Measurements from ENCODE around the gene SLCO2A1.

Gene SLCO2A1

GRCh38 chr3:134040066-134040465 is 10.3 kb upstream of the SLCO2A1 start:
- H3K4me3 ChIP-seq (replicated peaks; ENCODE audit: low read depth, low read length): no peak overlapping the region
- TF ChIP-seq, protein P1, sequence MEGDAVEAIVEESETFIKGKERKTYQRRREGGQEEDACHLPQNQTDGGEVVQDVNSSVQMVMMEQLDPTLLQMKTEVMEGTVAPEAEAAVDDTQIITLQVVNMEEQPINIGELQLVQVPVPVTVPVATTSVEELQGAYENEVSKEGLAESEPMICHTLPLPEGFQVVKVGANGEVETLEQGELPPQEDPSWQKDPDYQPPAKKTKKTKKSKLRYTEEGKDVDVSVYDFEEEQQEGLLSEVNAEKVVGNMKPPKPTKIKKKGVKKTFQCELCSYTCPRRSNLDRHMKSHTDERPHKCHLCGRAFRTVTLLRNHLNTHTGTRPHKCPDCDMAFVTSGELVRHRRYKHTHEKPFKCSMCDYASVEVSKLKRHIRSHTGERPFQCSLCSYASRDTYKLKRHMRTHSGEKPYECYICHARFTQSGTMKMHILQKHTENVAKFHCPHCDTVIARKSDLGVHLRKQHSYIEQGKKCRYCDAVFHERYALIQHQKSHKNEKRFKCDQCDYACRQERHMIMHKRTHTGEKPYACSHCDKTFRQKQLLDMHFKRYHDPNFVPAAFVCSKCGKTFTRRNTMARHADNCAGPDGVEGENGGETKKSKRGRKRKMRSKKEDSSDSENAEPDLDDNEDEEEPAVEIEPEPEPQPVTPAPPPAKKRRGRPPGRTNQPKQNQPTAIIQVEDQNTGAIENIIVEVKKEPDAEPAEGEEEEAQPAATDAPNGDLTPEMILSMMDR (IDR thresholded peaks at IDR 0.05; ENCODE audit: low read depth, low read length, missing control alignments): no peak
- no peak for DNase-seq (ENCODE audit: extremely low read depth, low read depth)

DNA sequence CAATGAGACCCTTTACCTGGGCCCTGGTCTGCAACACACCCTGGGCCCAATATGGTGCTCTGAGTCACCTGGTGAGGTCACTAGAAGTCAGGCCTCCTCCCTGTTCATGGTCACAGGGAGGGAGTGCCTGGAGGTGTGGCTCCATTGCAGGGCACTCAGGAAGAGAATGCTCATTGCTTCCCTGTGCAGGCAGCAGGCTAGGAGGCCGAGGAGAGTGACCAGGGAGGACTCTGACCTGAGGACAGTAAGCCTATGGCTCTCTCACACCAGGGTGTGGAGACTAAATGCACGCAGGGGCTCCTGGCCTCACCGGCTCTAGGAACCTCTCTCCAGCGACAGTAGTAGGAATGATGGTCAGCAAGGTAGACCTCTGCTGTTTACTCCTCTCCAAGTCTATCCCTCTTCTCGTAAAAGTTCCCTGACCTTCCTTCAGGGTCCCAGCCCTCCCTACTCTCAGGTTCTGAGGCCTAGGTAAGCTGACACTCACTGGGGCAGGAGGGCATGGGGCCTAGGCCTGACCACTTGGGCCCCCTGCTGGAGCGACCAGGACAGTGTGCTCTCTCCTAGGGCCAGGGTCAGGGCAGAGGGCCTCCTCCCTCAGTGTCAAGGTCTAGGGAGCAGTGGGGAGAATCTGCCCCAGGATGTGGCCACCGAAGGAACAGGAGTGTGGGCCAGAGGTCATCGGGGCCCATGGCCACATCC is 9.6 kb upstream of the SLCO2A1 start:
- TF ChIP-seq, protein P1 (IDR thresholded peaks at IDR 0.05; ENCODE audit: low read depth, low read length, missing control alignments): peak; percentile 21
- DNase-seq (ENCODE audit: extremely low read depth, low read depth): no peak
- H3K4me3 ChIP-seq (replicated peaks; ENCODE audit: low read depth, low read length): no peak overlapping the region

DNA sequence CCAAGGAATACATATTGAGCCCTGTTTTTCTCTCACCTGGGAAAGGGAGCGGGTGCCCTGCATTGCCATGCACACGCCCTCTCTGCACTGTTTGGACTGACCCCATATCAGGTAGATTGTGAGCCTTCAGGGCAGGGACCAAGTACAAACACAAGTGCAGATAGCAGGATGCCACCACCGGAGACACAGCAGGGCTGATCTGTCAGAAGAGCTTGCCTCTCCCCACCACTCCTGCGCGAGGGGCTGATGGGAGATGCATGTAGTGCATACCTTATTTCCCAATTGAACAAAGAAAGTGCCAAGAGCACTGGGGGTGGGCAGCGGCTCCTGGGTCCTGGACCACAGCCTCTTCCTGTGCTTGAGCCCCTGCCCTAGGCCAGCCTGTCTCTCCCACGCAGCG is 9.0 kb upstream of the SLCO2A1 start:
- DNase-seq (ENCODE audit: extremely low read depth, low read depth): no peak
- TF ChIP-seq, protein P1 (IDR thresholded peaks at IDR 0.05; ENCODE audit: low read depth, low read length, missing control alignments): no peak
- no peak overlapping the region for H3K4me3 ChIP-seq (replicated peaks; ENCODE audit: low read depth, low read length)

DNA sequence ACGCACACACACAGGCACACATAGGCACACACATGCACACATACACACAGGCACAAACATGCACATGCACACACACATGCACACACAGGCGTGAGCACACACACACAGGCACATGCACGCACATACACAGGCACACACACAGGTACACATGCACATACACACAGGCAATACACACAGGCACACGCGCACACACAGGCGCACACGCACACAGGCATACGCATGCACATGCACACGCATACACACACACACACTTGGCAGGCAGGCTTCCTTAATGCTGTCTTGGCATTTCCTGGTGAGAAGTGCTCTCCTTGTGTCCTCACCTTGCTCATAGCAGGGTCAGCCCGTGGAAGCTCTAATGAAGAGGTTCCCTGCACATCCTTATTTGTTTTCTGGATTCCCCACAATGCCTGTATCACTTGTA is 8.4 kb upstream of the SLCO2A1 start:
- no peak for DNase-seq (ENCODE audit: extremely low read depth, low read depth)
- TF ChIP-seq, protein P1 (IDR thresholded peaks at IDR 0.05; ENCODE audit: low read depth, low read length, missing control alignments): no peak
- H3K4me3 ChIP-seq (replicated peaks; ENCODE audit: low read depth, low read length): no peak overlapping the region

- TF ChIP-seq, protein P1 (IDR thresholded peaks at IDR 0.05; ENCODE audit: low read depth, low read length, missing control alignments): no peak
- H3K4me3 ChIP-seq (replicated peaks; ENCODE audit: low read depth, low read length): no peak overlapping the region
- DNase-seq (ENCODE audit: extremely low read depth, low read depth): no peak
These were observed 7.4 kb upstream of the SLCO2A1 start for GRCh38 chr3:134037168-134037567.

DNA sequence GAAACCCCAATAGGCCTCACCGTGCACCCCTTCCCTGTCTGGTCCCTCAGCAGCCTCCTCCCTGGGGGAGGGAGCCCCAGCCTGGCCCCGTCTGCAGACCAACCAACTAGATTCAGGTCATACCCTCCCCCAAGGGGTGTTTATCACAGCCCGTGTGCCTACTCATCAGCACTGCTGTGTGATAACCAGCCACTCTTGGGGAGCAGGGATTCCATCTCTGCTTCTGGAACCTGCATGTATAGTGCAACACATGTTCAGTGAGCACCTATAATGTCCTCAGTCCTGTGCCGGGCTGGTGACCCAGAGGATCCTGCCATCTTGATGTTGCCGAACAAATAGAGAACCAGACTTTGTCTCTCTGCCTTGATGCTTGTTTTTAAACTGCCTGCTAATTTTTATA is 6.6 kb upstream of the SLCO2A1 start:
- TF ChIP-seq, protein P1 (IDR thresholded peaks at IDR 0.05; ENCODE audit: low read depth, low read length, missing control alignments): no peak
- no peak for DNase-seq (ENCODE audit: extremely low read depth, low read depth)
- no peak overlapping the region for H3K4me3 ChIP-seq (replicated peaks; ENCODE audit: low read depth, low read length)

GRCh38 chr3:134035836-134036235 is 6.1 kb upstream of the SLCO2A1 start:
- H3K4me3 ChIP-seq (replicated peaks; ENCODE audit: low read depth, low read length): no peak overlapping the region
- DNase-seq (ENCODE audit: extremely low read depth, low read depth): no peak
- TF ChIP-seq, protein P1 (IDR thresholded peaks at IDR 0.05; ENCODE audit: low read depth, low read length, missing control alignments): no peak

Data from HFF-Myc (cell line).